WERI-Rb-1 (cell line): ENCODE measurements around the gene METAP1.
"Not testable (repeated sequence)": the region's sequence is repeated elsewhere in the genome, so short reads cannot be mapped to it uniquely, and the experiment has no call there.

Experiments
- DNase-seq: peaks from one replicate; pipeline ENCODE4 v3.0.0-alpha.2; 2020
- H3K27ac ChIP-seq: fragments of 250-450 bp; sonication (Bioruptor Pico); 2 replicates; pipeline ENCODE4 v1.5.1; 2020; ENCODE audit warnings: mild to moderate bottlenecking, moderate library complexity
- H3K27me3 ChIP-seq: fragments of 250-450 bp; sonication (Bioruptor Pico); 2 replicates; pipeline ENCODE4 v1.5.1; 2021; ENCODE audit warnings: mild to moderate bottlenecking, low read depth, moderate library complexity; ENCODE audit not compliant: insufficient read depth, severe bottlenecking
- H3K36me3 ChIP-seq: fragments of 250-450 bp; sonication (Bioruptor Pico); 2 replicates; pipeline ENCODE4 v1.5.1; 2020; ENCODE audit warnings: mild to moderate bottlenecking, moderate library complexity
- H3K4me3 ChIP-seq: 2 replicates; pipeline ENCODE4 v1.5.1; 2011; ENCODE audit warnings: low read depth, mild to moderate bottlenecking, control low read depth, low read length
- H3K9me3 ChIP-seq: fragments of 250-450 bp; sonication (Bioruptor Pico); 2 replicates; pipeline ENCODE4 v1.5.1; 2021; ENCODE audit warnings: mild to moderate bottlenecking, moderate library complexity; ENCODE audit not compliant: severe bottlenecking
- TF ChIP-seq, protein P1 (sequence below): IDR thresholded peaks from 2 replicates; pipeline ENCODE4 v1.5.1; 2011; ENCODE audit warnings: low read depth, mild to moderate bottlenecking, control low read depth, inconsistent platforms, low read length

METAP1 gene

DNA sequence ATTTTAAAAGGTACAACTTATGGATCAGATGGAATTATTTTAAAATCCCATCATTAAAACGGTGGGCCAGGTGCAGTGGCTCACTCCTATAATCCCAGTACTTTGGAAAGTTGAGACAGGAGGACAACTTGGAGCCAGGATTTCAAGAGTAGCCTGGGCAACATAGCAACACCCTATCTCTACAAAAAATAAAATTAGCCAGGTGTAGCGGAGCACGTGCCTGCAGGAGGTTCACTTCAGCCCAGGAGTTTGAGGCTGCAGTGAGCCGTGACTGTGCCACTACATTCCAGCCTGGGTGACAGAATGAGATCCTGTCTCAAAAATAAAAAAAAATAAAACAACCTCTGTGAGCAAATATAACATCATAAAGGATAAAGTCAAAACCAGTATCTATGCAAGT, 81.7 kb downstream of the METAP1 start:
- Histone ChIP-seq H3K4me3 (no peak overlapping the region), H3K27me3 (no peaks in the 10 kb centered on the region), H3K9me3 (no peaks in the 10 kb centered on the region), H3K27ac (peak overlapping the region; percentile 14), H3K36me3 (peaks cover 80% of the 10 kb centered on the region)
- TF ChIP-seq, protein P1, sequence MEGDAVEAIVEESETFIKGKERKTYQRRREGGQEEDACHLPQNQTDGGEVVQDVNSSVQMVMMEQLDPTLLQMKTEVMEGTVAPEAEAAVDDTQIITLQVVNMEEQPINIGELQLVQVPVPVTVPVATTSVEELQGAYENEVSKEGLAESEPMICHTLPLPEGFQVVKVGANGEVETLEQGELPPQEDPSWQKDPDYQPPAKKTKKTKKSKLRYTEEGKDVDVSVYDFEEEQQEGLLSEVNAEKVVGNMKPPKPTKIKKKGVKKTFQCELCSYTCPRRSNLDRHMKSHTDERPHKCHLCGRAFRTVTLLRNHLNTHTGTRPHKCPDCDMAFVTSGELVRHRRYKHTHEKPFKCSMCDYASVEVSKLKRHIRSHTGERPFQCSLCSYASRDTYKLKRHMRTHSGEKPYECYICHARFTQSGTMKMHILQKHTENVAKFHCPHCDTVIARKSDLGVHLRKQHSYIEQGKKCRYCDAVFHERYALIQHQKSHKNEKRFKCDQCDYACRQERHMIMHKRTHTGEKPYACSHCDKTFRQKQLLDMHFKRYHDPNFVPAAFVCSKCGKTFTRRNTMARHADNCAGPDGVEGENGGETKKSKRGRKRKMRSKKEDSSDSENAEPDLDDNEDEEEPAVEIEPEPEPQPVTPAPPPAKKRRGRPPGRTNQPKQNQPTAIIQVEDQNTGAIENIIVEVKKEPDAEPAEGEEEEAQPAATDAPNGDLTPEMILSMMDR, result no peak
- no peak for DNase-seq

DNA sequence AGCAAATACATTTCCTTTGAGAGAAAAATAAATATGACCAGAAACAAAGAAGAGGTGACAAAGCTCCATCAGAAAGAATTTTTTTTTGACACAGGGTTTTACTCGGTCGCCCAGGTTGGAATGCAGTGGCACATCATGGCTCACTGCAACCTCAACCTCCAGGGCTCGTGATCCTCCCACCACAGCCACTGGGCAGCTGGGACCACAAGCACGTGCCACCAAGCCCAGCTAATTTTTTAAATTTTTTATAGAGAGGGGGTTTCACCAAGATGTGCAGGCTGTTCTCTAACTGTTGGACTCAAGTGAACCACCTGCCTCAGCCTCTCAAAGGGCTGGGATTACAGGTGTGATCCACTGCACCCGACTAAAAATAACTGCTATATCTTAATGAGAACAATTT, 82.8 kb downstream of the METAP1 start:
- Histone ChIP-seq H3K4me3 (no peak overlapping the region), H3K9me3 (no peaks in the 10 kb centered on the region), H3K36me3 (peaks cover 80% of the 10 kb centered on the region), H3K27me3 (no peaks in the 10 kb centered on the region), H3K27ac (no peak overlapping the region; the same call in 1 of the 2 replicates)
- TF ChIP-seq, protein P1, result no peak
- no peak for DNase-seq

DNA sequence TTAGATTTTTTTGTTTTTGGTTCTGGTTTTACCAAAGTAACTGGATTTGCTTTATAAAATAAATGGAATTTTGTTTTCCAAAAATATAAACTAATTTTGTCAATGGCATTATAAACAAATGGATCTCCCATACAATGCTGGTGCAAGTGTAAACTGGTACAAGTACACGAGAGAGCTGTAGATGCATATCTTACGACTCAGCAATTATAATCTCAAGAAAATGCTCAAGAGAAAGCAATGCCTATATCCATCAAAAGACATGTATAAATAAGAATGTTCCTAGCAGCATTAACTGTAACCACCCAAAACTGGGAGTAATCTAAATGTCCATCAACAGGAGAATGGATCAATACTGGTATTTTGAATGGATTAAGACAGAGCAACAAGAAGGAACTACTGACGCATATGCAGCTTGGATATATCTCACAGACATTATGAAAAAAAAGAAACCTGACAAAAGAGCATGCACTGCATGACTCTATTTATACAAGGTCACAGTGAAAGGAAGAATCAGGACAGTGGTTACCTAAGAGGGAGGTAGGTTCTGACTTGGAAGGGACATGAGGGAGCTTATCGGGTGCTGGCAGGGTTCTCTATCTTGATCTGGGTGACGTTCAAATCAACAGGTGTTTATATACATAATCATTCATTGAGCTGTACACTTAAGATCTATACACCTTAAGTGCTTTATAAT, 83.6 kb downstream of the METAP1 start:
- no peak overlapping the region for H3K27ac ChIP-seq
- TF ChIP-seq, protein P1, result no peak
- H3K4me3 ChIP-seq, result no peak overlapping the region
- DNase-seq, result no peak
- no peaks in the 10 kb centered on the region for H3K27me3 ChIP-seq
- peaks cover 79% of the 10 kb centered on the region for H3K36me3 ChIP-seq
- H3K9me3 ChIP-seq, result no peaks in the 10 kb centered on the region

DNA sequence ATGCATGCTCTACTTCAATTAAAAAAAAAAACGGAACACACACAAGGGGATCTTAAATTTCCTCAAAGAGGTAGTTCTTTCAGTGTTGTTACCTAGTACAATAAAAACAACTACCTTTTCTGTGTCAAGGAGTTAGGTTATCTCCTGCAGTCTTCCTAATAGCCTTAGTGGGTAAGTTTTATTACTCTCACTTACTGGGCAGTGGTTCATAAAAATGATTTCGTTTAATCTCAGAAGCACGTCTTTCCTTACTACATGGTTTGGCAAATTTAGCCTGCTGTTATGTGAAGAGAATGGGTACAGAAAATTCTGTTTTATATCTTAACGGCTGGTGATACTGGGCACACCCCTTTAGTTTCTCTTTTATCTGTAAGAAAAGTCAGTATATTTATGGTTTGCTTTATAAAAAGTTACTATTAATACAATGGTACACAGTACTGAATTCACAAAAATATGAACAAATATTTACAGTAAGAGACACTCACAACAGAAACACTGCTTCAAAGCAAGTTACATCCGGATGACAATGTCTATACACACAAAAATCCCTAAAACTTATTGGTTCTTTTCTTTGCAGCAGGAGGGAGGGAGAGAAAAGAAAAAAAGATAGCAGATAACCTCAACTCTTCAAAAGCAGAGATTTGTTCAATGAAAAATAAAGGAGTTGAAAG, 84.2 kb downstream of the METAP1 start:
- H3K36me3 ChIP-seq, result peaks cover 81% of the 10 kb centered on the region
- DNase-seq, result no peak
- no peaks in the 10 kb centered on the region for H3K27me3 ChIP-seq
- no peak overlapping the region for H3K4me3 ChIP-seq
- no peaks in the 10 kb centered on the region for H3K9me3 ChIP-seq
- TF ChIP-seq, protein P1, result no peak
- no peak overlapping the region for H3K27ac ChIP-seq

DNA sequence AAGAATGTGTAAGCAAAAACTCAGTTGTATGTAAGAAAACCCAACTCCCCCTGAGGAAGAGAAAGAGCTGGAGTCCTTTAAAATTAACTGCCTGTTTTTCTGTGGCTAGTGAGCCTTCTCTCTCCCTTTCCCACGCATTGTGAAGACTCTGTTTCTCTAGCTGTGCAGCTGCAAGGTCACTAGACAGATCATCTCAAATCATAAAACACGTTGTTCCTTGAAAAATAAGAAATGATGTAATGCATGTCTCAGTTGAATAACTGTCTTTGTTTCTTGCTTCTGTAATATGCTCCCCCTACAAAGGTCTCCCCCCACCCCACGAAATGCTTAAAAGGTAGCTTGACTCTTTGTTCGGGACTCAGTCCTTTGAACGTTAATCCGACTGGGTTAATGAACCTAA, 85.3 kb downstream of the METAP1 start:
- DNase-seq, H3K27ac ChIP-seq, H3K4me3 ChIP-seq, H3K27me3 ChIP-seq, H3K9me3 ChIP-seq: not testable (repeated sequence)
- peaks cover 82% of the 10 kb centered on the region for H3K36me3 ChIP-seq

DNA sequence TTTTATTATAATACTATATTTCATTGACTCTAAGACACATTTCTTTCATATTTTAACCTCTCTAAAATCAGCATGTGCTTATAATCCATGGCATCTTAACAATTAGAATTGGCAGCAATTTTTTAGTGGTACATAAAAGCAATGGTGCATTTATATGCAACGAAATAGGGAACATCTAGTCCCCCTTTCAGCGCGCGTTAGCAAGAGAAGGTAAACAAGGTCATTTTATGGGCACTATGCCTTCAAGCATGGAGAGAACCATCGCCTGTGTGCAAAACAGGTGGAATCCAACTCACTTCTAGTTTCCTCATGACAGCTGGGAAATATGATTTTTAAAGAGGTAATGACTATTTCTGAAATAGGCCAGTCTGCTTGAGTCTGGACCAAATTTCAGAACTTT, 86.7 kb downstream of the METAP1 start:
- Histone ChIP-seq H3K36me3 (peaks cover 75% of the 10 kb centered on the region), H3K27ac (no peak overlapping the region), H3K27me3 (no peaks in the 10 kb centered on the region), H3K4me3 (no peak overlapping the region), H3K9me3 (no peaks in the 10 kb centered on the region)
- TF ChIP-seq, protein P1, result no peak
- DNase-seq, result no peak
